Fibroblast of gingiva (primary cell): ENCODE data around the gene INVS.
"Not testable (repeated sequence)": the region's sequence is repeated elsewhere in the genome, so short reads cannot be mapped to it uniquely, and the experiment has no call there.

Experiments used
- DNase-seq: peaks from one replicate; pipeline ENCODE4 v3.0.0-alpha.2; 2011; ENCODE audit warnings: low read depth

Gene INVS

DNA sequence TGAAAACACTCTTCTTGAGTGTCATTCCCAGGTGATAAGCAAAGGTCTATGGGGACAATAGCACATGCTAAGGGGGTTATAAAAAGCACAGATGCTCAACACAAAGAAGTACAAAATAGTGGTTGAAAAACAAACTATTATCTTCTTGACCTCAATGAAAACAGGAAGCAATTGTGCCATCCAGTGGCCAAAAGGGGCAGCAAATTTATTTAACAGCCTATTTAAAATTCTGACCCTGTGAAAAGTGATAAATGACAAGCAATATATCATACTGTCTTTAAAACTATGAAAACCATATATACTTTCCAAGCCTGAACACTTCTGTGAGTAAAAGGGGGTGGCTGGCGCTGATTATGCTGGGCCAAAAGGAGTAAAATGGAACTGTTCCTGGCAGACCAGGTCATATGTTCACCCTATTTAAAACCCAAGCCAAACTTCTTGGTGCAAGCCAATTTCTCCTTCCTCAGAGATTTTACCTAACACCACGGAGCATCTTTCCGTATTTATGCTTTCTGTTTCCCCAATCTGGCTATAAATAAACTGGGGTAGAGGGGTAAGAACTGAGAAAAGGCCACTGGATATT lies 224.0 kb downstream of the INVS start:
- DNase-seq: peak; percentile 26

DNA sequence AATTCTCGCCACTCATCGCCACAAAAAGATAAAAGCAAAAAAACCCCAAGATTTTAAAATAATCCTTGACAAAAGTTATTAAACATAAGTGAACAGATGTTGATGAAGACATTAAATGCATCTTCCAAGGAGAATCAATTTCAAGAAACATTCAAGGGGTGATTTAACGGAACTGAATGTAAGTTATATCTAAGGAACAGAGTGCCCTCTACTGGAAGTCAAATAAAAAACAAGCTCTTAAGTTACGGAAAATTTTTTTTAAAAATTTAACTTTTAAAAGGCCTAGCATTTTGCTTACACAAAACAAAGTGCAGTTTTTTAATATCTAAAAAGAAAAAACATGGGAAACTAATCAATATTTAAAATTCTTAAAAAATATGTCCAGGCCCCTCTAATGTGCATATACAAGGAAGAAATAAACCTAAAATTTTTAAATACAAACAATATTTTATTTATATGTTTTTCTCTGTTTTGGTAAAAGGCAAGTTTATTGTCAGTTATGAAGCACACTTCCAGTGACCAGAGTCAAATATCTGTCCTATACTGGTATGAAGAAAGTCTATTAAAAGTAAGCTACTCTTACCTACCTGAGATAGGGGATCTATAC lies 225.7 kb downstream of the INVS start:
- DNase-seq: peak; percentile 58

DNA sequence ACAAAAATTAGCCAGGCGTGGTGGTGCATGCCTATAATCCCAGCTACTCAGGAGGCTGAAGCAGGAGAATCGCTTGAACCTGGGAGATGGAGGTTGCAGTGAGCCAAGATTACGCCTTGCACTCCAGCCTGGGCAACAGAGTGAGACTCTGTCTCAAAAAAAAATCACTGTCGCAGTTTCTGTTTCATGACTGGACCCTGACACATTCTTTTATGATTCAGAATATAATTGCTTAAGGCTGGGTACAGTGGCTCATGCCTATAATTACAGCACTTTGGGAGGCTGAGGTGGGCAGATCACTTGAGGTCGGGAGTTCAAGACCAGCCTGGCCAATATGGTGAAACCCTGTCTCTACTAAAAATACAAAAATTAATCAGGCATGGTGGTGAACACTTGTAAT lies 239.7 kb downstream of the INVS start:
- DNase-seq: not testable (repeated sequence)

DNA sequence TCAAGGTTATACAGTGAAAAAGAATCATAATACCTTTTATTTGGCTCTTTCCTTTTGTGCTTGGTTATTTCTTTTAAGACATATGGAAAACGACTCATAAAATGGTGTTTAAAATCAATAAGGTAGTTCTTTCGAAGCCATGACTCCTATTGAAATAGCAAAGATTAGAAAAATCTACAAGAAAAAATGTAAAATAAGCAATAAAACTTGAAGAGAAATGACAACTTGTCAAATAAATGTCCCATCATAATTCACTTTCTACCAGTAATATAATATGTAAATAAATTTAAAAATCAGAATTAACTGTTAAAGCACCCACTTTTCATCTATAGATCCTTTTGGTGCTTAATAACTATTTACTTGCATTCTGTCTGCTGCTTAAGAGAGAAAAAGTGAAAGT lies 241.2 kb downstream of the INVS start:
- DNase-seq: no peak

DNA sequence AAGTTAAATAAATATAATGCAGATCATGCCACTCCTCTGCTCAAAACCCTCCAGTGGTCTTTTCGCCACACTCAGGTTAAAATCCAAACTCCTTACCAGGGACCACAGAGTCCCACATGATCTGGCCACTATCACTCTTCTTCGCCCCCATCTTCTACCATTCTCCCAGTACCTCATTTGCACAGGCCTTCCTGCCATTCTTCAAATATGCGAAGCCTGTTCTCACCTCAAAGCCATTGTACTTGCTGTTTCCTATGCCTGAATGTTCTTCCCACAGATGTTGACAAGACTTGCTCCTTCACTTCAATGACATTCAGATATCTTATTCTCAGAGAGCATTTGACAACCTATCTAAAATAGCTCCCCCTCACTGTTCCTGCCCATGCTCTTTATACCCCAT lies 242.8 kb downstream of the INVS start:
- DNase-seq: no peak

DNA sequence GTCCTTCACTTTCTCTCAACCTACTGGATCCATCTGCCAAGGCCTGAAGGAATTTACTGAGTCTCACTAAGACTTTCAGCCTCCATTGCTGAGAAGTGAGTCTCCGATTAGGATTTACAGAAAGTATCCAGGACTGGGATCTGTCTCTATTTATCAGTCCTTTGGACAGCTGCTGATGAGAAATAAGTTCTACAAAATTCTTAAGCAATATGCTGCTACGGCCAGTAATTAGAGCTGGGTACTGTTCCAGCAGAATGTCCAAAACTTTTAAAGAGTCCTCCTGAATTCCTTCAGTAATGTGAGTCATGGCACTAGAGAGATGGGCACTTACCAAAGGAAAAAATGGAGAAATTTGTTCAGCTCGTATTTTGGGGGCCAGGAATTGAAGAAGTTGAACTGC lies 247.8 kb downstream of the INVS start:
- peak; percentile 81 for DNase-seq

DNA sequence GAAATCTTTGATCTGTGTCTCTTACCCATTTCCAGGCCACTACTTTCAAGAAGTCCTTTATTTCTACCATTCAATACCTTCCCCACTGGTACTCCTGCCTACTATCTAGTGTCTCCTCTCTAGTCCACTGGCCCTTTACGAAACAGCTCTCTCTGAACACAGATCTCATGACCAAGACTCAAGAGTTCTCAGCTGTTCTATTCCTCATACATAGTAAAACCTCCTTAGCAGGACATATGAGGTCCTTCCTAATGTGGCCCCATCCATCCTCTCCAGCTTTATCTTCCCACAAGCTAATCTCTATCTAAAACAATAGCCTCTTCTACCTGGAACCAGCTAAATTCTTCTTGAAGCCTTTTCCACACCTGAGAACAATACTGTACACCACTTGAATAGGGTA lies 251.1 kb downstream of the INVS start:
- no peak for DNase-seq
